Endodermal cell (in vitro differentiated cells): Measurements from ENCODE around the gene MMP15. TPM values are rescaled to one million over a fixed set of nuclear protein-coding genes. Genes with fewer than 3 reads are reported as not detected.

Experiments
- DNase-seq: peaks from one replicate; pipeline ENCODE4 v3.0.0-alpha.2; 2017
- H3K27ac ChIP-seq: 2 replicates; pipeline ENCODE4 v1.5.1; 2013; ENCODE audit warnings: mild to moderate bottlenecking, low read depth, low read length, moderate library complexity
- H3K27me3 ChIP-seq: 2 replicates; pipeline ENCODE4 v1.6.1; 2013; ENCODE audit warnings: mild to moderate bottlenecking, low read length, moderate library complexity; ENCODE audit not compliant: insufficient read depth, control insufficient read depth, poor library complexity, severe bottlenecking
- H3K36me3 ChIP-seq: 2 replicates; pipeline ENCODE4 v1.7.0; 2013; ENCODE audit warnings: mild to moderate bottlenecking, low read length, moderate library complexity; ENCODE audit not compliant: control insufficient read depth, insufficient read depth
- H3K4me1 ChIP-seq: one replicate; pipeline ENCODE4 v1.7.0; 2013; ENCODE audit warnings: low read length; ENCODE audit not compliant: control insufficient read depth, insufficient read depth
- H3K4me3 ChIP-seq: 2 replicates; pipeline ENCODE4 v1.5.1; 2013; ENCODE audit warnings: mild to moderate bottlenecking, low read length, moderate library complexity
- H3K9ac ChIP-seq: 2 replicates; pipeline ENCODE4 v1.6.1; 2013; ENCODE audit warnings: mild to moderate bottlenecking, low read length, moderate library complexity; ENCODE audit not compliant: poor library complexity, severe bottlenecking; ENCODE audit errors: extremely low read depth
- H3K9me3 ChIP-seq: 2 replicates; pipeline ENCODE4 v1.6.1; 2013; ENCODE audit warnings: mild to moderate bottlenecking, low read length, moderate library complexity; ENCODE audit not compliant: control insufficient read depth
- H3K27ac Mint-ChIP-seq: 2 replicates; pipeline ENCODE4 v1.8.0; 2020; ENCODE audit warnings: mixed read lengths
- H3K27me3 Mint-ChIP-seq: 2 replicates; pipeline ENCODE4 v1.8.0; 2021; ENCODE audit warnings: mild to moderate bottlenecking, mixed read lengths; ENCODE audit not compliant: insufficient read depth
- H3K36me3 Mint-ChIP-seq: 2 replicates; pipeline ENCODE4 v1.8.0; 2020; ENCODE audit warnings: low read depth, mixed read lengths
- H3K4me1 Mint-ChIP-seq: 2 replicates; pipeline ENCODE4 v1.8.0; 2020; ENCODE audit warnings: mixed read lengths
- H3K4me3 Mint-ChIP-seq: 2 replicates; pipeline ENCODE4 v1.8.0; 2020; ENCODE audit warnings: mild to moderate bottlenecking, moderate library complexity, mixed read lengths
- H3K9me3 Mint-ChIP-seq: 2 replicates; pipeline ENCODE4 v1.8.0; 2020; ENCODE audit warnings: mild to moderate bottlenecking, mixed read lengths
- CTCF ChIP-seq: fragments of 200-600 bp; sonication (generic); conservative IDR thresholded peaks from 2 replicates; pipeline ENCODE4 v1.5.0; 2021; ENCODE audit warnings: antibody characterized with exemption, mild to moderate bottlenecking
- WGBS, 2 experiments: methylation state at CpG; one replicate each; pipeline versions ENCODE4 v1.1.5 to v1.1.7; 2013; ENCODE audit warnings: missing lambda C conversion rate in 2 of 2, mixed read lengths in 1 of 2; ENCODE audit not compliant: insufficient coverage in 1 of 2, insufficient read length in 1 of 2; 5-methylcytosine and 5-hydroxymethylcytosine counted together
- total RNA-seq, 2 donors: library from RNA; stranded (reverse); fragmentation: NEBNext Ultra II Directional in 1 of 2; extraction: Animal tissue kit (Norgen Biotek cat#: 25700) in 1 of 2; gene quantifications; 2 replicates in 1 of 2; 3 replicates in 1 of 2; pipeline ENCODE4 v1.2.1, GENCODE V29; 2021

Gene MMP15
- total RNA-seq, 2 donors from 2014 or later, result 99.8 to 105 TPM

- Histone ChIP-seq H3K9me3 (no peaks in the 10 kb centered on the region), H3K4me3 (no peak overlapping the region), H3K27ac (no peak overlapping the region), H3K27me3 (no peaks in the 10 kb centered on the region), H3K36me3 (peaks cover 1% of the 10 kb centered on the region), H3K4me1 (peaks cover 5% of the 10 kb centered on the region), H3K9ac (no peak overlapping the region)
- no peaks in the 10 kb centered on the region for H3K27me3 Mint-ChIP-seq
- no peaks in the 10 kb centered on the region for H3K9me3 Mint-ChIP-seq
- WGBS, 2 experiments, result 88 to 91% methylated on average over 13 to 17 of the region's 17 CpGs
- peaks cover 9% of the 10 kb centered on the region for H3K4me1 Mint-ChIP-seq
- peaks cover 3% of the 10 kb centered on the region for H3K36me3 Mint-ChIP-seq
- H3K4me3 Mint-ChIP-seq, result no peak overlapping the region
- TF ChIP-seq CTCF, result no peak
- H3K27ac Mint-ChIP-seq, result peak overlapping the region; percentile 23
- DNase-seq, result peak; percentile 45
Measured at GRCh38 chr16:58049232-58050185, 24.0 kb downstream of the MMP15 start.

GRCh38 chr16:58051296-58051695 is 25.7 kb downstream of the MMP15 start:
- H3K27ac Mint-ChIP-seq, result no peak overlapping the region
- no peak for DNase-seq
- WGBS, 2 experiments, result 94 to 100% methylated on average over 1 to 2 of the region's 2 CpGs
- H3K27me3 ChIP-seq, result no peaks in the 10 kb centered on the region
- H3K36me3 Mint-ChIP-seq, result no peaks in the 10 kb centered on the region
- no peak overlapping the region for H3K4me3 Mint-ChIP-seq
- H3K27ac ChIP-seq, result no peak overlapping the region
- no peak for TF ChIP-seq CTCF
- peaks cover 5% of the 10 kb centered on the region for H3K4me1 ChIP-seq
- H3K9ac ChIP-seq, result no peak overlapping the region
- H3K27me3 Mint-ChIP-seq, result no peaks in the 10 kb centered on the region
- H3K4me1 Mint-ChIP-seq, result peaks cover 9% of the 10 kb centered on the region
- H3K4me3 ChIP-seq, result no peak overlapping the region
- no peaks in the 10 kb centered on the region for H3K9me3 Mint-ChIP-seq
- H3K36me3 ChIP-seq, result no peaks in the 10 kb centered on the region
- no peaks in the 10 kb centered on the region for H3K9me3 ChIP-seq

- Mint-ChIP-seq H3K4me3 (no peak overlapping the region), H3K9me3 (no peaks in the 10 kb centered on the region), H3K27me3 (no peaks in the 10 kb centered on the region), H3K36me3 (no peaks in the 10 kb centered on the region), H3K27ac (no peak overlapping the region), H3K4me1 (peaks cover 6% of the 10 kb centered on the region)
- Histone ChIP-seq H3K27me3 (no peaks in the 10 kb centered on the region), H3K4me3 (no peak overlapping the region), H3K9me3 (no peaks in the 10 kb centered on the region), H3K9ac (no peak overlapping the region), H3K27ac (no peak overlapping the region), H3K4me1 (peaks cover 5% of the 10 kb centered on the region), H3K36me3 (no peaks in the 10 kb centered on the region)
- DNase-seq, result peak; percentile 41
- 84 to 92% methylated on average over 5 to 10 of the region's 10 CpGs for WGBS, 2 experiments
- TF ChIP-seq CTCF, result no peak
Measured at GRCh38 chr16:58051821-58052603, 26.5 kb downstream of the MMP15 start.
